H54 (cell line): Measurements from ENCODE around the gene DCXR.

ENCODE experiments used
- DNase-seq: peaks from one replicate; pipeline ENCODE4 v3.0.0; 2011; ENCODE audit warnings: low spot score, mixed read lengths; ENCODE audit not compliant: insufficient read length
- FAIRE-seq: peaks from 3 replicates; lab custom pipeline; 2011; peaks lifted over from hg19 to GRCh38; lab: Jason Lieb, UNC
- POLR2A ChIP-seq: IDR thresholded peaks from 2 replicates; pipeline ENCODE4 v1.6.1; 2011; ENCODE audit warnings: low read depth, mild to moderate bottlenecking, low read length

The DCXR gene

DNA sequence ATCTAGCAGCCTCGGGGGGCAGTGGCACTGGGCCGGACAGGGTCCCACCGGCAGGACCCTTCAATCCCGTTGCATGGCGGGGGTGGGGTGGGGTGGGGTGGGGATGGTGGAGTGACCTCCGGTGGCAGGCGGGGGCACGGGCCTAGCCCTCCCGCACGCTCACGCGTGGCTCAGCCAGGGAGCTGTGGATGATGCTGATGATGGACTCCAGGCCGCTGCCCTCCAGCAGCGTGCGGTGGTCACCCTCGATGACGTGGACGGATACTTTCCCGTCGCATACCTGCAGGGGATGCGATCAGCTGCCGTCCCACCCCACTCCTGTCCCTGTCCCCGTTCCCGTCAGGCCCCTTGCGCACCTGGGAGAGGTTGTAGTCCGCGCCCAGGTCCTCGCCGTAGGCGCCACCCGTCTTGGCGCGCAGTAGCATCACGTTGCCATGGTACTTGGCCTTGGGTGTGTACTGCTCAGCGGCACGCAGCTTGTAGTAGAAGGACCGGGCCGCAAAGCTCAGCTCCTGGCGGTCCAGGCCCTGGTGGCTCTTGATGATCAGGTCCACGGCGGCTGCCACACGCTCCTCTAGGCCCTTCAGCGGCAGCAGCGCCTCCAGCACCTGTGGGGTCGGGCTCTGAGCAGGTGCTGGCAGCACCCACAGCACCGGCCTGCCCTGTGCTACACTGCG lies 41.6 kb upstream of the DCXR start:
- no peak for FAIRE-seq
- TF ChIP-seq POLR2A, result no peak
- DNase-seq, result no peak

DNA sequence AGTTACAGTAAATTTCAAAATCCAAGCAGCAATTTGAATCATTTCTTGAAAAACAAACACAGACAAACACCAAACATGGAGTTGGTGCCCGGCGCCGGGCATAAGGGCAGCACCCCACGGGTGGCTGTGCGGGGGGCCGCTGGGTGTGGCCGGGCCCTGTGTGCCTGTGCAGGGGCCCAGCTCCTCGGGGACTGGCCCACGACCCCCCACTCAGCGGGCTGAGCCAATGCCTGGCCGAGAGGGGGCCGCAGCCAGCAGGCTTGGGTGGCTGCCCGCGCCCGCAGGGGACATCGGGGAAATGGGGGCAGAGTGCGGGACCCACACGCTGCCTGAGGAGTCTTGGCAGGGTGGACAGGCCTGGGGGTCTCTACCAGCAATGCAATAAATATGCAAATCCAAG lies 40.9 kb upstream of the DCXR start:
- no peak for FAIRE-seq
- DNase-seq, result no peak
- TF ChIP-seq POLR2A, result no peak

- DNase-seq, result no peak
- TF ChIP-seq POLR2A, result no peak
- no peak for FAIRE-seq
These were observed 40.3 kb upstream of the DCXR start for GRCh38 chr17:82077617-82078358.

GRCh38 chr17:82076785-82077591 lies 39.5 kb upstream of the DCXR start:
- TF ChIP-seq POLR2A, result no peak
- FAIRE-seq, result no peak
- DNase-seq, result no peak

DNA sequence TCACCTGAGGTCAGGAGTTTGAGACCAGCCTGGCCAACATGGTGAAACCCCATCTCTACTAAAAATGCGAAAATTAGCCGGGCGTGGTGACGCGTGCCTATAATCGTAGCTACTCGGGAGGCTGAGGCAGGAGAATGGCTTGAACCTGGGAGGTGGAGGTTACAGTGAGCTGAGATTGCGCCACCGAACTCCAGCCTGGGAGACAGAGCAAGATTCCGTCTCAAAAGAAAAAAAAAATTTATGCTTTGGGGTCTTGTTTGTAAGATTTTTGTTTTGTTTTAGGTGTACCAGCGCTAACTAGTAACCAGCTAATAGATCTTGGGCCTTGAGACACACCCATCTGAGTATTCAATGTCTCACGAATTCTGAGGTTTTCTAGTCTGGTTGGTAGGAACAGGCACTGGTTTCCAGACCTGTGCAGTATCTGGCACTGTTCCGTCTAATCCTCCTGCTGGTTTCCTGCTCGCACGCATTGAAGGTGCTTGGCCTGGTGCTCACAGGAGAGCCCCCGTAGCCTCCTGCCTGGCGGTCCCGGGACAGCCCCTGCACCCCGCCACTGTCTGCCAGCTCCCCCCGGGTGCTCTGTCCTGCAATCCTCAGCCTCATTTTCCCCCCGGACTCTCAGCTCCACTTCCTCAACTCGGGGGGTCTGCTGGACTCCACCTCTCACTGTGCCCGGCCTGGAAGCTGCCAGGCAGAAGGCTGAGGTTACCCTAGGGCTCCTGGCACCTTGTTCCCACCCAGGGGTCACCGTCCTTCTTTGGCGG lies 38.7 kb upstream of the DCXR start:
- no peak for FAIRE-seq
- no peak for DNase-seq
- no peak for TF ChIP-seq POLR2A

- no peak for TF ChIP-seq POLR2A
- DNase-seq (no peak), FAIRE-seq (no peak)
These were observed 35.9 kb upstream of the DCXR start for GRCh38 chr17:82073446-82073845.

GRCh38 chr17:82072827-82073226 lies 35.3 kb upstream of the DCXR start:
- TF ChIP-seq POLR2A, result no peak
- no peak for DNase-seq
- FAIRE-seq, result no peak

DNA sequence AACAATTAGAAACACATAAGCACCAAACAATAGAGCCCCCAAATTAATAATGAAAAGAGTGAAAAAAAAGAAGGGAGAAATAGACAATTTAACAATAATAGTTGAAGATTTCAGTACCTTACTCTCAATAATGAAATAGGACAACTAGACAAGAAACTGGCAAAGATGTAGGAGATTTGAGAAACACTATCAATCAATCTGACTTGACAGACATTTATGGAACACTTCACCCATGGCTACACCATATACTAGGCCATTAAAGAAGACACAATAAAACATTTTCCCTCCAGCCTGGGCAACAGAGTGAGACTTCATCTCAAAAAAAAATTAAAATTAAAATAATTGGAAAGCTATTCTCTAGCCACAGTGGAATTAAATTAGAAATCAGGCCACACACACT lies 33.1 kb upstream of the DCXR start:
- TF ChIP-seq POLR2A, result no peak
- DNase-seq (no peak), FAIRE-seq (no peak)

- FAIRE-seq (no peak), DNase-seq (peak; percentile 65)
- TF ChIP-seq POLR2A, result peak; percentile 78
These were observed 28.3 kb upstream of the DCXR start, which contains the start of gene DUS1L for GRCh38 chr17:82065638-82066303. Gene DUS1L, minus strand, starts transcription at chr17:82065804. Its CDS starts 745 bp downstream, at chr17:82065059.

DNA sequence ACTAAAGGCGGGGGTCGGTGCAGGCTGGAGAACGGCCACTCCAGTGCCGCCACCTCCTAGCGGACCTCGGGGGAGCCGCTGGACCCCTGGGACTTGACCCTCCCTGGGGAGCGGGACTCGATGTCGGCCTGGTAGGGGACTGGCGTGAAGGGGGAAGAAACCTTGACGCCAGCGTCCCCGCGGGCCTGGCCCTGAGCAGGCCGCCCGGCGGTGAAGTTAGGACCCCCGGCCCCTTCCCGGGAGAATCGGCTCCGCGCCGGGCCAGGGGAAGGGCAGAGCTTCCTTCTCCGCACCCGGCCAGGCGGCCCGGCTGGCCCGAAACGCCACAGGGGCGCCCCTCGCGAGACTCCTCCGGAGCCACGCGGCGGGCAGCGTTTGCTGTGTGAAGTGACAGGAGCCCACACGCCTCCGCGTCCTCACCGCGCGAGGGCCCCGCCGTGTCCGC lies 27.7 kb upstream of the DCXR start:
- TF ChIP-seq POLR2A, result no peak
- FAIRE-seq, result no peak
- DNase-seq, result peak; percentile 65

DNA sequence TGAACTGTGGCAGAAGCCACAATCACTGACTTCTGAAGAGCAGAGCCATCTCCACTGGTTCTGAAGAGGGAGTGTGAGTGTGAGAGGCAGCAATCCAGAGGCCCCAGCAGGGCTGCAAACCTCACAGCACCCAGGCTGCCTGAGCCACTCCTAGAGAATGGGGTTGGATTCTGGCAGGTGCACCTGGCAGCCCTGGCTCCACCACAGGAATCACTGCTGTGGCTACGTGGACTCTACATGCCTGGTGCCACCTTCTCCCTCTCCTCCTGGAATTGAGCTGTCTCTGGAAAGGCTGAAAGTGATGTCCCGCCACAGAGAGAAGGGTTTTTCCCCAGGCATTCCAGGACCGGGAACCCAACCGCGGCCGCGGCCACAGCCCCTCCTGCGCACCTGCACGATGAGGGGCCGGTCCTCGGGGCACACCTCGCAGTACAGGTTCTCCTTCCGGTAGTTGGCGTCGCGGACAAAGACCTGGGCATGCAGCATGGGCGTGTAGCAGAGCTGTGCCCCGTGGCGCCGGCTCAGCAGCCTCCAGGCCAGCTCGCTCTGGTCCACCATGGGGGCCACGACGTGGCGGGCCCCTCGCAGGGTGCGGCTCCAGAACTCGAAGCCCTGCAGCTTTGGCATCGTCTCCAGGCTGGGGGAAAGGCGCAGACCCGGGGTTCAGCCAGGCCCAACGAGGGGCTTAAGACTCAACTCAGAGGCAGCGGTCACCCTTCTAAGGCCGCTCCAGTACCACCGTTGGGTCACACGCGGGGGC lies 27.1 kb upstream of the DCXR start:
- FAIRE-seq, result no peak
- TF ChIP-seq POLR2A, result no peak
- no peak for DNase-seq
